HG03095 (cell line): ENCODE results near the gene ERC2.

Source experiments
- ATAC-seq: cut with Tn5 transposase; IDR thresholded peaks from one replicate; pipeline ENCODE4 v1.9.1; 2021; ENCODE audit warnings: moderate library complexity; ENCODE audit not compliant: unreplicated experiment

Gene ERC2

DNA sequence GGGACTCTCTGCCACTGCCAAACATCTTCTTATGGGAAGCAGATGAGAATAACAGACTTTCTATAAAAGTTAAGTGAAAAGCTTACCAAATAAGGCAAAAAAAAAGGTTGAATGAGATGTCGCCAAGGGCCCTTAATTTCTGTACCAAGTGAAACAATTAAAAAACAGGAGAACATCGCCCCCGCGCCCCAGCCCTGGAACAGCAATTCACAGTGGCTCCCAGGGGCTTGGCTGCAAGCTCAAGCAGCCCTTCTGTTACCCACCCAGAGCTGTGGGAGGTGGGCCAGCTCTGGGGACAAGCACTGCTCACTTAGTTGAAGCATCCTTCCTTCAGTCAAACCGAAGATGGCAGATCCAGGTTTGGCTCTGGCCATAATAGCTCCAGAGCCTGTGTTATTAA is 208.0 kb downstream of the ERC2 start:
- no peak for ATAC-seq

DNA sequence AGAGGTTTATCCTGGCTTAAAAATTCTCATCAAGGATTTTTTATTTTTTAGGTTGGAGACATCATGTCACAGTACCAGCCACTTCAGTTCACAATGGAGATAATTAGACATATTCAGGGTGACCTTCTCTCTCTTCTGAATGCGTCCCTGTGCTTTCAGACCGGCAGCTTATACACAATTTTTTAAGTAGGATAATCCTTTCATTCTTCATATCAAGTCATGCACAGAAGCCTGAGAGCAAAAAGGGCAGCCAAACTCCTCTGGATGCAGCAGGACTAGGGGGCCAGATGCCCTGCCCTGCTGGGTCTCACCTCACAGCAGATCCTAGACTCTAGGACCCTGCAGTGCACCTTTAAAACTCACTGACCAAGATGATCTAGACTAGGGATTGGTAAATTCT is 210.4 kb downstream of the ERC2 start:
- no peak for ATAC-seq

- ATAC-seq = no peak
These were observed 213.4 kb downstream of the ERC2 start for GRCh38 chr3:56254835-56255234.

GRCh38 chr3:56253941-56254665 is 214.2 kb downstream of the ERC2 start:
- ATAC-seq = no peak

DNA sequence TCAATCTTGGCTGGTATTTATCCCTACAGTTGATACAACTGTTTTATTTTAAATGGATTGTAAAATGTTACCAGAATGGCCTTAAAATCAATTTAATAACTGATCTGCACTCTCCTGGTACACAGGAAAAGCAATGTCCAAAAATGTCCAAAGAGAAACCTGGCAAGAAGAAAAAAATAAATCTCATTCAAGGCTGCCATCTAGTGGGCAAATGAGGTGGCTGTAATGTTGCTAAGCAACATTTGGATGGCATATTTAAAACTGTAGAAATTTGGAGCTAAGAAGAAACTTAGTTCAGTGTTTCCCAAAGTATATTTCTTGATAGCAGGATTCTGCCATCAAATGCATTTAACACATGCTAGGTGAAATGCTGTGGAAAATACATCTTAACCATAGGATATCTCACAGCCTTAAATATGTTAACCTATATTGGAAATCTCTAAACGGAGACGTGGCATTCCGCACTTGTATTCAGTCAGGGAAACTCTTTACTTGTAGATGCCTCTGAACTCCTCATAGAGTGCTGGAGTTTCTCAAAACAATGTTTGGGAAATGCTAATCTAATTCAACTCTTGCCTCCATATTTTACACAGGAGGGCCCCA is 216.8 kb downstream of the ERC2 start:
- no peak for ATAC-seq

DNA sequence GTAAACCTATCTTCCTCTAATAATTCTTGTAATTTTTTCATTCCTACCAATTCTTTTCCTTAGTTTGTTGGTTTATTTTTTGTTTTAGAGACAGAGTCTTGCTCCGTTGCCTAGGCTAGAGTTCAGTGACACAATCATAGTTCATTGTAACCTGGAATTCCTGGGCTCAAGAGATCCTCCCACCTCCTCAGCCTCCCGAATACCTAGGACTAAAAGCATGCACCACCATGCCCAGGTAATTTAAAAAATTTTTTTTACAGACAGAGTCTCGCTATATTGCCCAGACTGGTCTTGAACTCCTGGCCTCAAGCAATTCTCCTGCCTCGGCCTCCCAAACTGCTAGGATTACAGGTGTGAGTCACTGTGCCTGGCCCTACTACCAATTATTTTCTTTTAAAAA is 220.2 kb downstream of the ERC2 start:
- no peak for ATAC-seq

DNA sequence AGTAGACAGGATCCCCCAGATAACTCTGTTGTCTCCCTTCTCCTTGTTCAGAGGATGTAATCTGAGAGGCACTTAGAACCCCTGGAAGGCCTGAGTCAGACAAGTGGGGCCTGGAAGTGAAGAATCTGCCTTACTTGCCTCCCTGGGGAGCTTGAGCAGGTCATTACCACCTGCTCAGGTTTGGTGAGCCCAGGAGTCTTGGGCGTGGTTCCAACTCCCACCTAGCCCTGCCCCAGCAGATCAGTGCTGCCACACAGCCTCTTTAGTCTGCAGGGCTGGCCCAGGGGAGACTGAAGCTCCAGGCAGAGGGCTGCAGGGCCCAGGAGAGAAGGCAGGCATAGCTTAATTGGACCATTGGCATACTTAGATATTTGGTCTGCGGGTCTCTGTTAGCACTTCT is 230.0 kb downstream of the ERC2 start:
- ATAC-seq = no peak

DNA sequence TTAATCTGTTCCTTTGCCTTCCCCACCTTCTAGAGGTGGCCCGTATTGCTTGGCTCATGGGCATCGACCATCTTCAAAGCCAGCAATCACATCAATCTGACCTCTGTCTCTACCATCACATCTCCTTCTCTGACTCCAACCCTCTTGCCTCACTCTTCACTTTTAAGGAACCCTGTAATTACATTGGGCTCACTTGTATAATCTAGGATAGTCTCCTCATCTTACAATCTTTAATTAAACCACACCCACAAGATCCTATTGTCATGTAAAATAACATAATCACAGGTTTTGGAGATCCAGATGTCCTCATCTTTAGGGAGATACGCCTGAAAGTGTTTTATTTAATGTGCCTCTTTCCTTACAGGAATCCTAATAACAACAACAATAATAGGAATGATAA is 234.5 kb downstream of the ERC2 start:
- no peak for ATAC-seq

DNA sequence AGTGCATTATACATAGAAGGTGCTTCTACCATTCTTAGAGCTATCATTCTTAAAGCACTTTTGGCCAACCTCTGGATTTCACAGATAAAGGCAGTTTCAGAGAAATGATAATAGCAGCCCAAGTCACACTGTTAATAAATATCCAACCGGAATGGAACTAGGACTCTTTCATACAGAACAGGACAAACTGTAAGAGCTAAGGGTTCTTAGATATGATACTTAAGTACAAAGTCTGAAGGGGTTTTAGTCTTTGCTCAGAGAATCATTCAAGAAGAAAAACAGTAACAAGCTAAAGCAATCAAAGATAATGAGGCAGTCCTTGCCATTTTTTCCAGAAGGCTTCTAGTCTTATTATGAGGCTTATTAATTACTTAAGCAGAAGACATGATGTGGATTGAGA is 239.0 kb downstream of the ERC2 start:
- no peak for ATAC-seq

- ATAC-seq = no peak
These were observed 245.4 kb downstream of the ERC2 start for GRCh38 chr3:56222866-56223265.

- ATAC-seq = no peak
These were observed 248.1 kb downstream of the ERC2 start for GRCh38 chr3:56219894-56220805.

- no peak for ATAC-seq
These were observed 258.1 kb downstream of the ERC2 start for GRCh38 chr3:56209982-56210751.

GRCh38 chr3:56207922-56208321 is 260.3 kb downstream of the ERC2 start:
- no peak for ATAC-seq

- ATAC-seq = no peak
These were observed 262.9 kb downstream of the ERC2 start for GRCh38 chr3:56205406-56205805.

DNA sequence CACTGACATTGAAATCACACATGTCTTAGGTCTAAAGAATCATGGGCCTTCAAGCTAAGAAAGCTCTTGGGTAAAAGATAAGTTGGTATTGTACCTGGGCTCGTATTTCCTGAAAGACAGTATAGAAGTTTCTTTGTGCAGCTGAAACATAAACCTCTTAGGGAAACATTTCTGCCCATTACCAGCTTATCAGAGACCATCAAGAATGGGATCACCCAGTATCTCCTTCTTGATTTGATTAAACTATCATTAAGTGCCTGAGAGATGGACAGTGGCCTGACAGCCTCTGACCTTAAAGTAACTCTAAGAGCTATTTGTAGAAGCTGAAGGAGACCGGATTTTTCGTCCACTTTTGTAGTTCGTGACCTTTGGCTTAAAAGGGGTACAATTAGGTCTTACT is 265.3 kb downstream of the ERC2 start:
- no peak for ATAC-seq

GRCh38 chr3:56201407-56201806 is 266.9 kb downstream of the ERC2 start:
- ATAC-seq = no peak

- ATAC-seq = no peak
These were observed 268.0 kb downstream of the ERC2 start for GRCh38 chr3:56200251-56200650.

- ATAC-seq = no peak
These were observed 270.3 kb downstream of the ERC2 start for GRCh38 chr3:56197991-56198390.

GRCh38 chr3:56197259-56197965 is 270.9 kb downstream of the ERC2 start:
- no peak for ATAC-seq

- no peak for ATAC-seq
These were observed 271.6 kb downstream of the ERC2 start for GRCh38 chr3:56196700-56197099.
